GM10266 (cell line): ENCODE results near the gene CCDC69.
"Not testable (repeated sequence)": the region's sequence is repeated elsewhere in the genome, so short reads cannot be mapped to it uniquely, and the experiment has no call there.

Experiments
- DNase-seq: peaks from one replicate; pipeline ENCODE4 v3.0.0; 2012; ENCODE audit errors: extremely low spot score
- CTCF ChIP-seq: IDR thresholded peaks from 2 replicates; pipeline ENCODE4 v1.5.1; 2012; ENCODE audit warnings: mild to moderate bottlenecking, low read depth; ENCODE audit not compliant: control insufficient read depth, insufficient read depth; ENCODE audit errors: missing control alignments

CCDC69 gene

GRCh38 chr5:151199581-151200185 lies 24.2 kb downstream of the CCDC69 start:
- TF ChIP-seq CTCF, result no peak
- DNase-seq, result no peak

- TF ChIP-seq CTCF, result no peak
- no peak for DNase-seq
Observed at GRCh38 chr5:151198861-151199260, 25.0 kb downstream of the CCDC69 start.

GRCh38 chr5:151197291-151197600 lies 26.6 kb downstream of the CCDC69 start:
- not testable (repeated sequence) for DNase-seq

GRCh38 chr5:151196556-151197290 lies 27.2 kb downstream of the CCDC69 start:
- TF ChIP-seq CTCF, result no peak

GRCh38 chr5:151195622-151196021 lies 28.3 kb downstream of the CCDC69 start:
- no peak for TF ChIP-seq CTCF
- DNase-seq, result no peak

More at GRCh38 chr5:151196556-151197290, 27.2 kb downstream of the CCDC69 start:
- DNase-seq, result no peak

- no peak for TF ChIP-seq CTCF
- no peak for DNase-seq
Observed at GRCh38 chr5:151192626-151193025, 31.3 kb downstream of the CCDC69 start.

- no peak for DNase-seq
- TF ChIP-seq CTCF, result no peak
Observed at GRCh38 chr5:151191661-151192060, 32.2 kb downstream of the CCDC69 start.
